ENCODE results near the gene MSH3. TPM values are rescaled to one million over a fixed set of nuclear protein-coding genes. Genes with fewer than 3 reads are reported as not detected.

Gene MSH3
- polyA plus RNA-seq, 4 donors: 3.5 to 15.6 (median 4.8) TPM

- H3K9me3 ChIP-seq (ENCODE audit: control insufficient read depth in 2 of 2, insufficient read depth in 1 of 2, low read depth in 1 of 2, low read length in 1 of 2): no peaks in the 10 kb centered on the region
- no peak for DNase-seq
- WGBS, 3 donors: 23 to 51% (median 39%) methylated on average over 1 of the region's 1 CpG
- no peaks in the 10 kb centered on the region for H3K27me3 ChIP-seq (ENCODE audit: control insufficient read depth in 3 of 3, insufficient read depth in 3 of 3, low read length in 3 of 3)
- no peaks in the 10 kb centered on the region for H3K4me1 ChIP-seq (ENCODE audit: control insufficient read depth in 3 of 3, insufficient read depth in 2 of 3, low read depth in 1 of 3, low read length in 2 of 3)
- FAIRE-seq: no peak
- H3K27ac ChIP-seq (ENCODE audit: low read depth in 1 of 3, low read length in 2 of 3): no peak overlapping the region
- no peak overlapping the region for H3K4me3 ChIP-seq (ENCODE audit: low read depth in 1 of 3, low read length in 3 of 3)
- peaks cover 0 to 15% (median 3%) of the 10 kb centered on the region in 3 donors for H3K36me3 ChIP-seq (ENCODE audit: control insufficient read depth in 3 of 3, insufficient read depth in 2 of 3, low read depth in 1 of 3, low read length in 3 of 3)
These were observed 209.7 kb downstream of the MSH3 start for GRCh38 chr5:80864109-80864508.

- no peaks in the 10 kb centered on the region for H3K9me3 ChIP-seq (ENCODE audit: control insufficient read depth in 2 of 2, insufficient read depth in 1 of 2, low read depth in 1 of 2, low read length in 1 of 2)
- H3K36me3 ChIP-seq (ENCODE audit: control insufficient read depth in 3 of 3, insufficient read depth in 2 of 3, low read depth in 1 of 3, low read length in 3 of 3): peaks cover 0 to 13% (median 3%) of the 10 kb centered on the region in 3 donors
- H3K27me3 ChIP-seq (ENCODE audit: control insufficient read depth in 3 of 3, insufficient read depth in 3 of 3, low read length in 3 of 3): no peaks in the 10 kb centered on the region
- no peaks in the 10 kb centered on the region for H3K4me1 ChIP-seq (ENCODE audit: control insufficient read depth in 3 of 3, insufficient read depth in 2 of 3, low read depth in 1 of 3, low read length in 2 of 3)
- FAIRE-seq: no peak
- no peak for DNase-seq
- no peak overlapping the region for H3K4me3 ChIP-seq (ENCODE audit: low read depth in 1 of 3, low read length in 3 of 3)
- no peak overlapping the region for H3K27ac ChIP-seq (ENCODE audit: low read depth in 1 of 3, low read length in 2 of 3)
- WGBS, 3 donors: 71 to 88% (median 81%) methylated on average over 3 of the region's 3 CpGs
These were observed 210.4 kb downstream of the MSH3 start for GRCh38 chr5:80864706-80865435.

- Histone ChIP-seq H3K27ac (ENCODE audit: low read depth in 1 of 3, low read length in 2 of 3) (no peak overlapping the region), H3K27me3 (ENCODE audit: control insufficient read depth in 3 of 3, insufficient read depth in 3 of 3, low read length in 3 of 3) (no peaks in the 10 kb centered on the region), H3K36me3 (ENCODE audit: control insufficient read depth in 3 of 3, insufficient read depth in 2 of 3, low read depth in 1 of 3, low read length in 3 of 3) (peaks cover 0 to 13% (median 3%) of the 10 kb centered on the region in 3 donors), H3K4me1 (ENCODE audit: control insufficient read depth in 3 of 3, insufficient read depth in 2 of 3, low read depth in 1 of 3, low read length in 2 of 3) (no peaks in the 10 kb centered on the region), H3K4me3 (ENCODE audit: low read depth in 1 of 3, low read length in 3 of 3) (no peak overlapping the region), H3K9me3 (ENCODE audit: control insufficient read depth in 2 of 2, insufficient read depth in 1 of 2, low read depth in 1 of 2, low read length in 1 of 2) (no peaks in the 10 kb centered on the region)
- 95 to 96% (median 95%) methylated on average over 2 of the region's 2 CpGs for WGBS, 3 donors
- FAIRE-seq (no peak), DNase-seq (no peak)
These were observed 211.1 kb downstream of the MSH3 start for GRCh38 chr5:80865551-80865950.

- FAIRE-seq (no peak), DNase-seq (no peak)
- 92 to 97% (median 95%) methylated on average over 2 of the region's 2 CpGs for WGBS, 3 donors
- Histone ChIP-seq H3K27me3 (ENCODE audit: control insufficient read depth in 3 of 3, insufficient read depth in 3 of 3, low read length in 3 of 3) (no peaks in the 10 kb centered on the region), H3K36me3 (ENCODE audit: control insufficient read depth in 3 of 3, insufficient read depth in 2 of 3, low read depth in 1 of 3, low read length in 3 of 3) (peaks cover 0 to 14% (median 3%) of the 10 kb centered on the region in 3 donors), H3K4me1 (ENCODE audit: control insufficient read depth in 3 of 3, insufficient read depth in 2 of 3, low read depth in 1 of 3, low read length in 2 of 3) (no peaks in the 10 kb centered on the region), H3K4me3 (ENCODE audit: low read depth in 1 of 3, low read length in 3 of 3) (no peak overlapping the region), H3K9me3 (ENCODE audit: control insufficient read depth in 2 of 2, insufficient read depth in 1 of 2, low read depth in 1 of 2, low read length in 1 of 2) (no peaks in the 10 kb centered on the region), H3K27ac (ENCODE audit: low read depth in 1 of 3, low read length in 2 of 3) (no peak overlapping the region)
These were observed 211.9 kb downstream of the MSH3 start for GRCh38 chr5:80866371-80866770.

GRCh38 chr5:80867233-80867632 is 212.8 kb downstream of the MSH3 start:
- DNase-seq: no peak
- H3K27ac ChIP-seq (ENCODE audit: low read depth in 1 of 3, low read length in 2 of 3): no peak overlapping the region
- no peak overlapping the region for H3K4me3 ChIP-seq (ENCODE audit: low read depth in 1 of 3, low read length in 3 of 3)
- no peak for FAIRE-seq
- peaks cover 0 to 18% (median 3%) of the 10 kb centered on the region in 3 donors for H3K36me3 ChIP-seq (ENCODE audit: control insufficient read depth in 3 of 3, insufficient read depth in 2 of 3, low read depth in 1 of 3, low read length in 3 of 3)
- no peaks in the 10 kb centered on the region for H3K9me3 ChIP-seq (ENCODE audit: control insufficient read depth in 2 of 2, insufficient read depth in 1 of 2, low read depth in 1 of 2, low read length in 1 of 2)
- H3K27me3 ChIP-seq (ENCODE audit: control insufficient read depth in 3 of 3, insufficient read depth in 3 of 3, low read length in 3 of 3): no peaks in the 10 kb centered on the region
- no peaks in the 10 kb centered on the region for H3K4me1 ChIP-seq (ENCODE audit: control insufficient read depth in 3 of 3, insufficient read depth in 2 of 3, low read depth in 1 of 3, low read length in 2 of 3)

GRCh38 chr5:80870442-80870841 is 216.0 kb downstream of the MSH3 start:
- DNase-seq (no peak), FAIRE-seq (no peak)
- Histone ChIP-seq H3K27me3 (ENCODE audit: control insufficient read depth in 3 of 3, insufficient read depth in 3 of 3, low read length in 3 of 3) (no peaks in the 10 kb centered on the region), H3K36me3 (ENCODE audit: control insufficient read depth in 3 of 3, insufficient read depth in 2 of 3, low read depth in 1 of 3, low read length in 3 of 3) (peaks cover 4 to 18% (median 8%) of the 10 kb centered on the region in 3 donors), H3K4me1 (ENCODE audit: control insufficient read depth in 3 of 3, insufficient read depth in 2 of 3, low read depth in 1 of 3, low read length in 2 of 3) (no peaks in the 10 kb centered on the region), H3K27ac (ENCODE audit: low read depth in 1 of 3, low read length in 2 of 3) (no peak overlapping the region), H3K9me3 (ENCODE audit: control insufficient read depth in 2 of 2, insufficient read depth in 1 of 2, low read depth in 1 of 2, low read length in 1 of 2) (no peaks in the 10 kb centered on the region), H3K4me3 (ENCODE audit: low read depth in 1 of 3, low read length in 3 of 3) (no peak overlapping the region)
- 84 to 91% (median 85%) methylated on average over 3 of the region's 3 CpGs for WGBS, 3 donors

GRCh38 chr5:80871541-80871961 is 217.1 kb downstream of the MSH3 start:
- WGBS, 3 donors: 84 to 85% (median 84%) methylated on average over 4 of the region's 4 CpGs

GRCh38 chr5:80874162-80874561 is 219.7 kb downstream of the MSH3 start:
- no peak for DNase-seq
- 92 to 96% (median 95%) methylated on average over 2 of the region's 2 CpGs for WGBS, 3 donors
- Histone ChIP-seq H3K27ac (ENCODE audit: low read depth in 1 of 3, low read length in 2 of 3) (no peak overlapping the region), H3K36me3 (ENCODE audit: control insufficient read depth in 3 of 3, insufficient read depth in 2 of 3, low read depth in 1 of 3, low read length in 3 of 3) (peaks cover 5 to 17% (median 7%) of the 10 kb centered on the region in 3 donors), H3K27me3 (ENCODE audit: control insufficient read depth in 3 of 3, insufficient read depth in 3 of 3, low read length in 3 of 3) (no peaks in the 10 kb centered on the region), H3K4me1 (ENCODE audit: control insufficient read depth in 3 of 3, insufficient read depth in 2 of 3, low read depth in 1 of 3, low read length in 2 of 3) (no peaks in the 10 kb centered on the region), H3K9me3 (ENCODE audit: control insufficient read depth in 2 of 2, insufficient read depth in 1 of 2, low read depth in 1 of 2, low read length in 1 of 2) (no peaks in the 10 kb centered on the region), H3K4me3 (ENCODE audit: low read depth in 1 of 3, low read length in 3 of 3) (no peak overlapping the region)
- no peak for FAIRE-seq

More at GRCh38 chr5:80871541-80871961, 217.1 kb downstream of the MSH3 start:
- no peak overlapping the region for H3K27ac ChIP-seq (ENCODE audit: low read depth in 1 of 3, low read length in 2 of 3)
- peaks cover 5 to 15% (median 5%) of the 10 kb centered on the region in 3 donors for H3K36me3 ChIP-seq (ENCODE audit: control insufficient read depth in 3 of 3, insufficient read depth in 2 of 3, low read depth in 1 of 3, low read length in 3 of 3)
- DNase-seq (no peak), FAIRE-seq (no peak)
- H3K4me1 ChIP-seq (ENCODE audit: control insufficient read depth in 3 of 3, insufficient read depth in 2 of 3, low read depth in 1 of 3, low read length in 2 of 3): no peaks in the 10 kb centered on the region
- no peaks in the 10 kb centered on the region for H3K27me3 ChIP-seq (ENCODE audit: control insufficient read depth in 3 of 3, insufficient read depth in 3 of 3, low read length in 3 of 3)
- H3K9me3 ChIP-seq (ENCODE audit: control insufficient read depth in 2 of 2, insufficient read depth in 1 of 2, low read depth in 1 of 2, low read length in 1 of 2): no peaks in the 10 kb centered on the region
- H3K4me3 ChIP-seq (ENCODE audit: low read depth in 1 of 3, low read length in 3 of 3): no peak overlapping the region

- H3K4me1 ChIP-seq (ENCODE audit: control insufficient read depth in 3 of 3, insufficient read depth in 2 of 3, low read depth in 1 of 3, low read length in 2 of 3): no peaks in the 10 kb centered on the region
- DNase-seq (no peak), FAIRE-seq (no peak)
- no peaks in the 10 kb centered on the region for H3K9me3 ChIP-seq (ENCODE audit: control insufficient read depth in 2 of 2, insufficient read depth in 1 of 2, low read depth in 1 of 2, low read length in 1 of 2)
- peaks cover 5 to 7% (median 7%) of the 10 kb centered on the region in 3 donors for H3K36me3 ChIP-seq (ENCODE audit: control insufficient read depth in 3 of 3, insufficient read depth in 2 of 3, low read depth in 1 of 3, low read length in 3 of 3)
- no peak overlapping the region for H3K4me3 ChIP-seq (ENCODE audit: low read depth in 1 of 3, low read length in 3 of 3)
- no peaks in the 10 kb centered on the region for H3K27me3 ChIP-seq (ENCODE audit: control insufficient read depth in 3 of 3, insufficient read depth in 3 of 3, low read length in 3 of 3)
- no peak overlapping the region for H3K27ac ChIP-seq (ENCODE audit: low read depth in 1 of 3, low read length in 2 of 3)
- WGBS, 3 donors: 80 to 92% (median 88%) methylated on average over 3 of the region's 3 CpGs
These were observed 223.1 kb downstream of the MSH3 start for GRCh38 chr5:80877592-80877991.

Data from small intestine (tissue), 7 donors.